GM21360 (cell line): ENCODE data around the gene REG4.

Experiments used
- ATAC-seq: cut with Tn5 transposase; IDR thresholded peaks from one replicate; pipeline ENCODE4 v1.9.1; 2021; ENCODE audit warnings: mild to moderate bottlenecking, moderate library complexity; ENCODE audit not compliant: unreplicated experiment

The REG4 gene

GRCh38 chr1:119744598-119744942, 66.7 kb downstream of the REG4 start:
- ATAC-seq = no peak
